Measurements from ENCODE around the gene LGI4.

LGI4 gene

GRCh38 chr19:35114353-35115176 is 20.3 kb downstream of the LGI4 start:
- Histone ChIP-seq H3K4ac (ENCODE audit: low read depth, low read length) (no peak overlapping the region), H3K9me3 (ENCODE audit: insufficient read depth, low read depth, low read length) (no peaks in the 10 kb centered on the region), H3K4me3 (ENCODE audit: low read depth, low read length) (no peak overlapping the region), H3K27ac (ENCODE audit: low read depth, low read length) (no peak overlapping the region), H3K27me3 (ENCODE audit: insufficient read depth, low read length) (no peaks in the 10 kb centered on the region), H4K12ac (ENCODE audit: low read depth, low read length) (no peak overlapping the region), H3K36me3 (ENCODE audit: control insufficient read depth in 1 of 2, insufficient read depth in 2 of 2, low read length in 2 of 2) (no peaks in the 10 kb centered on the region), H3K18ac (ENCODE audit: low read length) (peak overlapping the region; percentile 65), H2AFZ (ENCODE audit: insufficient read depth, low read length, poor library complexity) (peak overlapping the region; percentile 71), H2BK5ac (ENCODE audit: low read depth, low read length, poor library complexity) (no peak overlapping the region), H3K14ac (ENCODE audit: low read length) (no peak overlapping the region), H4K91ac (ENCODE audit: low read depth, low read length) (peak overlapping the region; percentile 18), H3K79me2 (ENCODE audit: control insufficient read depth, insufficient read depth, low read length, poor library complexity) (no peaks in the 10 kb centered on the region), H2BK12ac (ENCODE audit: low read length) (no peak overlapping the region), H2BK120ac (ENCODE audit: insufficient read depth, low read length, poor library complexity) (peak overlapping the region; percentile 5), H3K79me1 (ENCODE audit: low read length) (peaks cover 3% of the 10 kb centered on the region), H3K9ac (ENCODE audit: low read length) (no peak overlapping the region), H4K8ac (ENCODE audit: low read depth, low read length) (peak overlapping the region; percentile 31), H3K4me2 (ENCODE audit: low read length) (peak overlapping the region; percentile 48), H3K23ac (ENCODE audit: low read length) (no peak overlapping the region), H2AK5ac (ENCODE audit: low read length) (no peak overlapping the region), H3K4me1 (ENCODE audit: control insufficient read depth in 1 of 2, insufficient read depth in 2 of 2, low read length in 2 of 2) (peaks cover 4 to 10% of the 10 kb centered on the region in 2 experiments)
- no CpG with 5 or more reads among the region's 23 CpGs for WGBS (ENCODE audit: extremely low coverage, insufficient coverage, insufficient read length)
- peak in 1 of 2 donors; percentile 62 for DNase-seq

DNA sequence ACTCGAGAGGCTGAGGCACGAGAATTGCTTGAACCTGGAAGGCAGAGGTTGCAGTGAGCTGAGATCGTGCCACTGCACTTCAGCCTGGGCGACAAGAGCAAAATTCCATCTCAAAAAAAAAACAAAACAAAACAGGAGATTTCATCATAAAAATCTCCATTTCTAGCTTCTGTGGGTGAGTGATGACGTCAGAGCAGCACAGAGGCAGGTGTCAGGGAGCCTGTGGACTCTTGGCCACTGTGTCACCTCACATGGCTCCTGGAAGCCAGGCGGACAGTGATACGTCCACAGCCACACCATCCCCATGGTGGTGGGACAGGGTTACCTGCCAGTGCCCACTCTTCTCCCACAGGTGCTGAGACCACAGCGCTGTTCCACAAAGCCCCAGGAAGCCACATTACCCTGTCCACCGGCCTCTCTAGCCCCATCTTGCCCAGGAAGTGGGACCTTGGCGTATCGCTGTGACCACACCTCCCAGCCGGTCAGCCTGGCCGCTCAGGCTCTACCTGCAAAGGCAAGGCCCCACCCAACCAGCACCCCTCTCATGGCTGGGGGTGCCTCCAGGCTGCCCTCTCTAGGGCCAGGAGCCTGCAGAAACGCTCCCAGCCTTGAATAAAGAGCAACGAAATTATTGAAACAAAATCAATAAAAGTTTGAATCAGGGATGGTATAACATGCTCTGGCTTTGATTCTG is 21.7 kb downstream of the LGI4 start:
- Histone ChIP-seq H2BK12ac (ENCODE audit: low read length) (no peak overlapping the region), H4K8ac (ENCODE audit: low read depth, low read length) (no peak overlapping the region), H3K4me1 (ENCODE audit: control insufficient read depth in 1 of 2, insufficient read depth in 2 of 2, low read length in 2 of 2) (peaks cover 4 to 10% of the 10 kb centered on the region in 2 experiments), H3K27me3 (ENCODE audit: insufficient read depth, low read length) (no peaks in the 10 kb centered on the region), H3K23ac (ENCODE audit: low read length) (no peak overlapping the region), H3K79me2 (ENCODE audit: control insufficient read depth, insufficient read depth, low read length, poor library complexity) (no peaks in the 10 kb centered on the region), H2BK5ac (ENCODE audit: low read depth, low read length, poor library complexity) (no peak overlapping the region), H3K4ac (ENCODE audit: low read depth, low read length) (no peak overlapping the region), H3K79me1 (ENCODE audit: low read length) (peaks cover 3% of the 10 kb centered on the region), H3K9ac (ENCODE audit: low read length) (no peak overlapping the region), H2AK5ac (ENCODE audit: low read length) (no peak overlapping the region), H2AFZ (ENCODE audit: insufficient read depth, low read length, poor library complexity) (no peak overlapping the region), H4K91ac (ENCODE audit: low read depth, low read length) (no peak overlapping the region), H4K12ac (ENCODE audit: low read depth, low read length) (no peak overlapping the region), H3K14ac (ENCODE audit: low read length) (no peak overlapping the region), H3K36me3 (ENCODE audit: control insufficient read depth in 1 of 2, insufficient read depth in 2 of 2, low read length in 2 of 2) (no peaks in the 10 kb centered on the region), H3K4me3 (ENCODE audit: low read depth, low read length) (no peak overlapping the region), H3K4me2 (ENCODE audit: low read length) (no peak overlapping the region), H3K9me3 (ENCODE audit: insufficient read depth, low read depth, low read length) (peaks cover 2% of the 10 kb centered on the region), H2BK120ac (ENCODE audit: insufficient read depth, low read length, poor library complexity) (no peak overlapping the region), H3K18ac (ENCODE audit: low read length) (no peak overlapping the region), H3K27ac (ENCODE audit: low read depth, low read length) (no peak overlapping the region)
- no peak for DNase-seq
- no CpG with 5 or more reads among the region's 15 CpGs for WGBS (ENCODE audit: extremely low coverage, insufficient coverage, insufficient read length)

DNA sequence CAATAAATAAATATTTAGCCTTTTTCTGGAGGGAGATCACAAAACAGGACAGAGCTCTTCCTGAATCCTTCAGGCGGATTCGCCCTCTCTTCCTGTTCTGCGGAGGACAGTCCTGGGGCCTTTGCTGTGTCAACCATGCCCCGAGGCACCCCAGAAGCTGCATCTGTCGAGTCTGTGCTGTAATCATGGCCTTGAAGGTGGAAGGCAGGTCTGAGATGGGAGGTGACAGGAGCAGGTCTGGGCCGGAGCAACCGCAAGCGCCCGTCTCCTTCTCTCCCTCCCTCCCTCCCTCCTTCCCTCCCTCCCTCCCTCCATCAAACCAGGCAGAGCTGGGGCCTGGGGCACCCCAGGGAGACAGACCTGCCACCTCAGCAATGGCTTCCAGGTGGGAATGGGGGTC is 23.9 kb downstream of the LGI4 start:
- Histone ChIP-seq H3K9ac (ENCODE audit: low read length) (no peak overlapping the region), H3K79me1 (ENCODE audit: low read length) (peaks cover 3% of the 10 kb centered on the region), H4K12ac (ENCODE audit: low read depth, low read length) (no peak overlapping the region), H3K27me3 (ENCODE audit: insufficient read depth, low read length) (no peaks in the 10 kb centered on the region), H2BK120ac (ENCODE audit: insufficient read depth, low read length, poor library complexity) (no peak overlapping the region), H4K91ac (ENCODE audit: low read depth, low read length) (no peak overlapping the region), H3K18ac (ENCODE audit: low read length) (no peak overlapping the region), H3K4ac (ENCODE audit: low read depth, low read length) (no peak overlapping the region), H3K27ac (ENCODE audit: low read depth, low read length) (no peak overlapping the region), H3K4me3 (ENCODE audit: low read depth, low read length) (no peak overlapping the region), H2BK5ac (ENCODE audit: low read depth, low read length, poor library complexity) (no peak overlapping the region), H2AK5ac (ENCODE audit: low read length) (no peak overlapping the region), H2BK12ac (ENCODE audit: low read length) (no peak overlapping the region), H3K4me1 (ENCODE audit: control insufficient read depth in 1 of 2, insufficient read depth in 2 of 2, low read length in 2 of 2) (peaks cover 4 to 5% of the 10 kb centered on the region in 2 experiments), H3K14ac (ENCODE audit: low read length) (no peak overlapping the region), H3K79me2 (ENCODE audit: control insufficient read depth, insufficient read depth, low read length, poor library complexity) (no peaks in the 10 kb centered on the region), H3K9me3 (ENCODE audit: insufficient read depth, low read depth, low read length) (peaks cover 4% of the 10 kb centered on the region), H3K4me2 (ENCODE audit: low read length) (no peak overlapping the region), H3K23ac (ENCODE audit: low read length) (no peak overlapping the region), H3K36me3 (ENCODE audit: control insufficient read depth in 1 of 2, insufficient read depth in 2 of 2, low read length in 2 of 2) (no peaks in the 10 kb centered on the region), H4K8ac (ENCODE audit: low read depth, low read length) (no peak overlapping the region), H2AFZ (ENCODE audit: insufficient read depth, low read length, poor library complexity) (no peak overlapping the region)
- no peak for DNase-seq
- no CpG with 5 or more reads among the region's 9 CpGs for WGBS (ENCODE audit: extremely low coverage, insufficient coverage, insufficient read length)

DNA sequence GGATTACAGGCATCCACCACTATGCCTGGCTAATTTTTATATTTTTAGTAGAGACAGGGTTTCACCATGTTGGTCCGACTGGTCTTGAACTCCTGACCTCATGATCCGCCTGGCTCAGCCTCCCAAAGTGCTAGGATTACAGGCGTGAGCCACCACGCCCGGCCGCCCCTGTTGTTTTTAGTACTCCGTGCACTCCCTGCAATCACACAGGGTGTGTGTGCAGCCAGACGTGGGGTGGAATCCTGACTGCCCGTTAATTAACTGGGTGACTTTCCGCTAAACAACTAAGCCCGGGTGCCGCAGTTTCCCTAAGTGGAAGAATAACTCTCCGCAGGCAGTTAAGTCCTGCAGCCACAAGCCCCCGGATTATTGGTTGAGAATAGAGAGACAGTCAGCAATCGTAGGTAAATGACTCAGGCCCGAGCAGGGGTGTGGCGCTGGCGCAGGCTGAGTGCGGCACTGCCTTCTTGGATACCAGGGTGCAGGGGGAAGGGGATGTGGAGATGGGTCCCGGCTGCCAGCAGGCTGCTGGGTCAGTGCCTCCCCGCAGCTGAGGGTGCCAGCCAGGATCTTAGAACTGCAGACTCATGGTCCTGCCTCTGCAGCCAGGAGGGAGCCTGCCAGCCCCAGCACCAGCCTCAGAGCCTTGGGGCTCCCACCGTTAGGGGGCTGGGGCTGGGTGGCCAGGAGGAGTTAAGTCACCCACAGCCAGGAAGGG is 25.3 kb downstream of the LGI4 start:
- H3K14ac ChIP-seq (ENCODE audit: low read length), result no peak overlapping the region
- no peaks in the 10 kb centered on the region for H3K27me3 ChIP-seq (ENCODE audit: insufficient read depth, low read length)
- H3K36me3 ChIP-seq (ENCODE audit: control insufficient read depth in 1 of 2, insufficient read depth in 2 of 2, low read length in 2 of 2), result no peaks in the 10 kb centered on the region
- no peak overlapping the region for H4K12ac ChIP-seq (ENCODE audit: low read depth, low read length)
- H3K79me2 ChIP-seq (ENCODE audit: control insufficient read depth, insufficient read depth, low read length, poor library complexity), result no peaks in the 10 kb centered on the region
- H3K27ac ChIP-seq (ENCODE audit: low read depth, low read length), result no peak overlapping the region
- H3K23ac ChIP-seq (ENCODE audit: low read length), result no peak overlapping the region
- H3K9me3 ChIP-seq (ENCODE audit: insufficient read depth, low read depth, low read length), result peaks cover 8% of the 10 kb centered on the region
- no peak overlapping the region for H2BK120ac ChIP-seq (ENCODE audit: insufficient read depth, low read length, poor library complexity)
- DNase-seq, result no peak
- no peak overlapping the region for H3K4me3 ChIP-seq (ENCODE audit: low read depth, low read length)
- no CpG with 5 or more reads among the region's 22 CpGs for WGBS (ENCODE audit: extremely low coverage, insufficient coverage, insufficient read length)
- no peak overlapping the region for H4K91ac ChIP-seq (ENCODE audit: low read depth, low read length)
- no peak overlapping the region for H2BK5ac ChIP-seq (ENCODE audit: low read depth, low read length, poor library complexity)
- no peak overlapping the region for H2BK12ac ChIP-seq (ENCODE audit: low read length)
- H3K79me1 ChIP-seq (ENCODE audit: low read length), result no peaks in the 10 kb centered on the region
- H3K9ac ChIP-seq (ENCODE audit: low read length), result no peak overlapping the region
- H3K4ac ChIP-seq (ENCODE audit: low read depth, low read length), result no peak overlapping the region
- H2AK5ac ChIP-seq (ENCODE audit: low read length), result no peak overlapping the region
- peaks cover 0 to under 1% of the 10 kb centered on the region in 2 experiments for H3K4me1 ChIP-seq (ENCODE audit: control insufficient read depth in 1 of 2, insufficient read depth in 2 of 2, low read length in 2 of 2)
- H3K18ac ChIP-seq (ENCODE audit: low read length), result no peak overlapping the region
- no peak overlapping the region for H2AFZ ChIP-seq (ENCODE audit: insufficient read depth, low read length, poor library complexity)
- H3K4me2 ChIP-seq (ENCODE audit: low read length), result no peak overlapping the region
- no peak overlapping the region for H4K8ac ChIP-seq (ENCODE audit: low read depth, low read length)
